Thoracic aorta (tissue), 2 donors: Measurements from ENCODE around the gene GGA2. TPM values are rescaled to one million over a fixed set of nuclear protein-coding genes. Genes with fewer than 3 reads are reported as not detected.
"Not testable (repeated sequence)": the region's sequence is repeated elsewhere in the genome, so short reads cannot be mapped to it uniquely, and the experiment has no call there.

Experiments
- ATAC-seq: fragments of 150-250 bp; one replicate; pipeline ENCODE4 v1.8.0; 2017; ENCODE audit warnings: low read depth; ENCODE audit not compliant: insufficient number of reproducible peaks, low FRiP score
- DNase-seq: peaks from one replicate; pipeline ENCODE4 v3.0.0-alpha.2; 2020; ENCODE audit warnings: low spot score
- H3K27ac ChIP-seq, 2 donors: fragments of 200-600 bp; sonication (generic); 1 replicate in 1 of 2; 2 replicates in 1 of 2; pipeline ENCODE4 v1.5.1; 2016; ENCODE audit warnings: mild to moderate bottlenecking in 2 of 2, moderate library complexity in 2 of 2
- H3K27me3 ChIP-seq: fragments of 200-600 bp; sonication (generic); replicated peaks from 2 replicates; pipeline ENCODE4 v1.6.0; 2016; ENCODE audit warnings: mild to moderate bottlenecking; ENCODE audit not compliant: insufficient read depth
- H3K36me3 ChIP-seq: fragments of 200-600 bp; sonication (generic); one replicate; pipeline ENCODE4 v1.5.1; 2016
- H3K4me1 ChIP-seq, 2 donors: fragments of 200-600 bp; sonication (generic); 1 replicate in 1 of 2; 2 replicates in 1 of 2; pipeline versions ENCODE4 v1.5.1 to v1.6.0; 2016; ENCODE audit warnings: low read depth in 2 of 2, mild to moderate bottlenecking in 1 of 2; ENCODE audit not compliant: control insufficient read depth in 1 of 2
- H3K4me3 ChIP-seq: fragments of 200-600 bp; sonication (generic); 2 replicates; pipeline ENCODE4 v1.5.1; 2016; ENCODE audit warnings: mild to moderate bottlenecking
- H3K9me3 ChIP-seq: fragments of 200-600 bp; sonication (generic); 2 replicates; pipeline ENCODE4 v1.5.1; 2016
- CTCF ChIP-seq: fragments of 200-600 bp; sonication (generic); IDR thresholded peaks from one replicate; pipeline ENCODE4 v1.5.1; 2019; ENCODE audit warnings: antibody characterized with exemption
- total RNA-seq, 2 donors: library from RNA; depleted of rRNA; stranded (reverse); fragments of >200 nt; gene quantifications; one replicate each; pipeline versions ENCODE4 v1.1.0 to v1.2.3, GENCODE V29; 2016

Gene GGA2
- total RNA-seq, 2 donors from 2014 or later: 61.7 to 61.9 TPM

- Histone ChIP-seq H3K27ac (no peak overlapping the region), H3K4me1 (no peaks in the 10 kb centered on the region), H3K4me3 (no peak overlapping the region), H3K36me3 (no peaks in the 10 kb centered on the region), H3K9me3 (no peaks in the 10 kb centered on the region), H3K27me3 (no peaks in the 10 kb centered on the region)
- ATAC-seq (no peak), DNase-seq (no peak)
- no peak for TF ChIP-seq CTCF
These were observed 6.3 kb upstream of the GGA2 start for GRCh38 chr16:23516366-23517137.

GRCh38 chr16:23515881-23516280 is 5.6 kb upstream of the GGA2 start:
- no peak for TF ChIP-seq CTCF
- DNase-seq: no peak
- H3K36me3 ChIP-seq: no peaks in the 10 kb centered on the region
- no peak overlapping the region for H3K4me3 ChIP-seq
- no peak overlapping the region for H3K27ac ChIP-seq
- H3K9me3 ChIP-seq: no peaks in the 10 kb centered on the region
- H3K27me3 ChIP-seq: no peaks in the 10 kb centered on the region
- no peak for ATAC-seq
- peaks cover 0 to 6% of the 10 kb centered on the region in 2 donors for H3K4me1 ChIP-seq

GRCh38 chr16:23514381-23515152 is 4.3 kb upstream of the GGA2 start:
- TF ChIP-seq CTCF: no peak
- no peaks in the 10 kb centered on the region for H3K36me3 ChIP-seq
- no peaks in the 10 kb centered on the region for H3K27me3 ChIP-seq
- ATAC-seq: no peak
- H3K27ac ChIP-seq: no peak overlapping the region
- no peaks in the 10 kb centered on the region for H3K9me3 ChIP-seq
- no peak overlapping the region for H3K4me3 ChIP-seq
- peaks cover 0 to 6% of the 10 kb centered on the region in 2 donors for H3K4me1 ChIP-seq
- no peak for DNase-seq

- DNase-seq (no peak), ATAC-seq (no peak)
- no peak overlapping the region for H3K4me3 ChIP-seq
- no peaks in the 10 kb centered on the region for H3K27me3 ChIP-seq
- peaks cover 5 to 25% of the 10 kb centered on the region in 2 donors for H3K4me1 ChIP-seq
- no peak overlapping the region for H3K27ac ChIP-seq
- no peaks in the 10 kb centered on the region for H3K9me3 ChIP-seq
- no peaks in the 10 kb centered on the region for H3K36me3 ChIP-seq
- TF ChIP-seq CTCF: no peak
These were observed 1.9 kb upstream of the GGA2 start for GRCh38 chr16:23512168-23512695.

GRCh38 chr16:23511731-23512130 is 1.4 kb upstream of the GGA2 start:
- no peak overlapping the region for H3K4me3 ChIP-seq
- H3K27ac ChIP-seq: no peak overlapping the region
- no peak for DNase-seq
- H3K4me1 ChIP-seq: peaks cover 9 to 30% of the 10 kb centered on the region in 2 donors
- no peaks in the 10 kb centered on the region for H3K36me3 ChIP-seq
- H3K9me3 ChIP-seq: no peaks in the 10 kb centered on the region
- TF ChIP-seq CTCF: no peak
- no peak for ATAC-seq
- no peaks in the 10 kb centered on the region for H3K27me3 ChIP-seq

GRCh38 chr16:23510915-23511270 is 599 bp upstream of the GGA2 start:
- H3K27me3 ChIP-seq, ATAC-seq, H3K36me3 ChIP-seq, DNase-seq, H3K9me3 ChIP-seq: not testable (repeated sequence)
- Histone ChIP-seq H3K4me3 (peak overlapping the region; percentile 79), H3K4me1 (peaks cover 16 to 38% of the 10 kb centered on the region in 2 donors), H3K27ac (peak overlapping the region in 1 of 2 donors; percentile 64)
